ENCODE measurements around the gene GCFC2.

GCFC2 gene

DNA sequence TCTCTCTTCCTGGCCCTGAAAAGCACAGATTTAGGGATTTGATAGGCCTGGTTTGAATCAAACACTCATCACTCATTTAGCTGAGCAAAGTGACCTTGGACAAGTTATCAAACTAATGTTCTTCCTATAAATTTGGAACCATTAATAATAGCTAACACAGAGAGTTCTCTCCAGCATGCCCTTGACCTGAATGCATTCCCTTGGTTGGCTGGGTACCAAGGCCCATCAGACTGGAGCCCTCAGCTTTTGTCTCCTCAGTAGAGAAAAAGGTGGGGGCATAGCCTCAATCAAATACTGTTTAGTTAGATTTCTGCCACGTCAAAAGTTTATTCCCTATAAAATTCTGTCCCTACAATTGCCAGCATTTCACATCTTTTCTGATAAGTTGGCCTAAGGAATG lies 77.9 kb downstream of the GCFC2 start:
- in situ Hi-C loops (cut with MboI; ENCODE audit: low sequenced_read_pairs), result no loop called here

DNA sequence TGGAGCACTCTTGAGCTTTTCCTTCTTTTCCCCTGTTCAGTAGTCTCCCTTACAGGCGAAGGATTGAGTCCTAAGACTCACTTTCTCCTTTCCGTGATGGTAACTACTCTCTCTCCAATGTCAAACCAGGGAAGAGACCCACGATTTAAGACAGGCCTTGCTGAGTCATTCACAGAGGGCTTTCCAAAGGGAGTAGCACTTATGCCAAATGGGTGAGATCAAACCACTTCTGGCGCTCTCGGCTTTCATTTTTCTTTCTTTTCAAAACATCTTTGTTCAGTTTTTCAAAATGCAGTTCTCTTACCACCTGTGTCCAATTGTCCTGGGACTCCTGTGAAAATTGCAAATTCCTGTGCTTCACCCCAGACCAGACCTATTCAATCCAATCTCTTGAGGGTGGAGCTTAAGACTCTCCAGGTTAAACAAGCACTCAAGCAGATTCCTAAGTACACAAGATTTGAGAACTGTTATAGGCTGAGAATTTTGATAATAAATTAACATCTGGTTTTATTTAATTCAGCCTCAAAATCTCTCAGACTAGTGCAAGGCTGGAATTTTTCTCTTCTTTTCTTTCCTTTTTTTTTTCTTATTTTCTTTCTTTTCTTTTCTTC lies 78.5 kb downstream of the GCFC2 start:
- in situ Hi-C loops (cut with MboI; ENCODE audit: low sequenced_read_pairs), result no loop called here

DNA sequence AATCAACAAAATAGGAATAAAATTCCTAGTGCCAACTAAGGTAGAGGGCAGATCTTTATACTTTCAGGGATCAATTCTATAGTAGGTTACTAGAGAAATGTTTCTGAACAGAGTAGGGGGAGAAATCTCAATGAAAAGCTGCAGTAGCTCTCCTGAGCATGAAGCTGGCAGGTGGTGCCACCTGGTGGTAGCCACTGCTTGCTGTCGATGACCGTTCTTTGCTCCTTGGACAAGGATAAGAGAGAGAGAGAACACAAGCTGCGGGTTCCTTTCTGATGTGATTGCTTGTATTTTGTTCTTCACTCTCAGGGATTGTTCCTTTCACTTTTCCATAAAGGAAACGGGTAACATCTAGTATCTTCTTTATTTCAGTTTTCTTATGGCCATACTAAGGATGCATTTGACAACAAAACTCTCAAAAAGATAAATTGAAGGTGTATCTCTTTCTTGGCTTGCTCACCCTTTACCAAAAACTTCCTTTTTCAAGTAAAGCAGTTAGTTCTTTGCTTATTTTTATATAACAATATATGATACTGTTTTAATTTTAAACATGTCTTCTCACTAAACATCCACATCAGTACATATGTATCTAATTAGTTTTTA lies 82.7 kb downstream of the GCFC2 start:
- in situ Hi-C loops (cut with MboI; ENCODE audit: low sequenced_read_pairs), result no loop called here

DNA sequence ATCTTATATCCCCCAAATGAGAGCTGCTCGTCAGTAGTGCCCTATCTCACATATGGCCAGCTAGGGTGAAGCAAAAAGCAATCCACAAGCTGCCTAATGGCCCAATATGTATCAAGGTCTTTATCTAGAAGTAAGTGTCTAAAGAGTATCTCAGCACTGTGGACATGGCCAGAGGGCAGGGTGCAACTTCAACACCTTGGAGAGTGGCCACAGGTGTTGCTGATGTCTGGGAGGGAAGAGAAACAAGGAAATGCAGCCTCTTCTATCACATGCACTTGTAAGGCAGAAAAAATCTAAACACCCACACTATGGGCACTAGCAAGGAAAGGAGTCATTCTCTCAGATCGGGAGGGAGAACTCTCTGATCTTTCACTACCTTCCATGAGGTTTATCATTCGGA lies 87.8 kb downstream of the GCFC2 start:
- in situ Hi-C loops (cut with MboI; ENCODE audit: low sequenced_read_pairs), result loop anchor here (25.0 kb wide), 1 partner anchor 936 kb away; no protein-coding TSS in a partner anchor

DNA sequence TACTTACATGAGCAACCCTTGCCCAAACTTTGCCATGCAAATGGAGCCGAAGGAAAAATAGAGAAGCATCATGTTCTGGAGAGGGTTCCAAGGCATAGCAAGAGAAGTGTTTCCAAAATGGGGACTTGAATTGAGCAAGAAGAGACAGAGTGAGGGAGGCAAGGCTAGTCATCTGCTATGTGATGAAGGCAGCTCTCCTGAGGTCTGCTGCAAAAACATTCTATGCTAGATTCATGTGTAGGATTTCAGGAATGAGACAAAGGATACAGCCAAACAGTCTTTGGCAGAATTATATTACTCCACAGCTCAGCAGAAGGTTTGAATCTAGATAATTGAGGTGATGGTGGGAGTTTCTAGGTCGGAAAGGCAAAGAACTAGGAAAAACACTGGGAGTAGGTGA lies 88.2 kb downstream of the GCFC2 start:
- in situ Hi-C loops (cut with MboI; ENCODE audit: low sequenced_read_pairs), result loop anchor here (25.0 kb wide), 1 partner anchor 935 kb away; no protein-coding TSS in a partner anchor

DNA sequence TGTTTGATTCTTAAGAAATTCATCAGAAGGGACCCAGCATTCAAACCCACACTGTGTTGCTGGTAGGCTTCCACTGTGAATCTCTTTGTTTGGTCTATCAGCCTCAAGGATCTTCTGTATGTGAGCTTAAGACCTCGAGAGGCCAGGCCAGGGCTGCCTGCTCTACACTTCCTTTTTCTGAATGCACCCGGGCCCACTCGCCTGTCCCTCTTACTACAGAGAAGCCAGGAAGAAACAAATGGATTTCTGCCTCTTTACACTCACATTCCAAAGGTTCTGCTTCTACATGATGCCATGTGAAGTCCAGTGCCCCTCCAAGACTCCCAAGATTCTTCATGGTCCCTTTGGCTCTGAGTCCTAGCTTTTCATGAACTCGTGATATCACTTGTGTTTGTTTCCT lies 89.5 kb downstream of the GCFC2 start:
- in situ Hi-C loops (cut with MboI; ENCODE audit: low sequenced_read_pairs), result loop anchor here (25.0 kb wide), 1 partner anchor 934 kb away; no protein-coding TSS in a partner anchor

DNA sequence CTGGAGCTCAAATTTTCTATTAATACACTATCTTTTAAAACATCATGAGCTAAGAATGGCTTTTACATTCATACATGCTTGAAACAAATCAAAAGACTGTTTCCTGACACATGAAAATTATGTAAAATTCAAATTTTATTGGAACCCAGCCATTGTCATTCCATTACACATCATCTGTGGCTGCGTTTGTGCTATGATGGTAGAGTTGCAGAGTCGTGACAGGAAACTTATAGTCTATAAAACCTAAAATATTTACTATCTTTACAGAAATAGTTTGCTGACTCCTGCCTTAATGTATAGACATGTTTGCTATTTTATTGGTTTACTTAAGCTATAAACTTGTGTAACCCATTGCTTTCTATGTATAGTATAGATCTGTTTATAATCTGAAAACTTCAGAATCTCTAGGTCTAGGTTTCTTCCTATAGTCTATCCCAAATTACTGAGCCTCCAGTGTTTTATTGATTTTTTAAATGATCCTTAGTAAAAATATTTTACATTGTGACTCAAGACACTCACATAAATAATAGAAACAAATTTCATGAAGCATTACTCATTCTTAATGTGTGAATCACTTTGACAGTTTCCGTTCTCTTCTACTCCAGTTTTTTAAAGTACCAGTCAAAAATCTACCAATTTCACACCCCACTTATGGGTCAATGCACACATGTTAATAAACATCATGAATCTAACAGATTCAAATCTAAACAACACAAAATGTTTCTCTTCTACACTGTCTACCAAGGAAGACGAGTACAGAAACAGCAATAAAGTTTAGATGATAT lies 90.6 kb downstream of the GCFC2 start:
- in situ Hi-C loops (cut with MboI; ENCODE audit: low sequenced_read_pairs), result loop anchor here (25.0 kb wide), 1 partner anchor 933 kb away; no protein-coding TSS in a partner anchor

DNA sequence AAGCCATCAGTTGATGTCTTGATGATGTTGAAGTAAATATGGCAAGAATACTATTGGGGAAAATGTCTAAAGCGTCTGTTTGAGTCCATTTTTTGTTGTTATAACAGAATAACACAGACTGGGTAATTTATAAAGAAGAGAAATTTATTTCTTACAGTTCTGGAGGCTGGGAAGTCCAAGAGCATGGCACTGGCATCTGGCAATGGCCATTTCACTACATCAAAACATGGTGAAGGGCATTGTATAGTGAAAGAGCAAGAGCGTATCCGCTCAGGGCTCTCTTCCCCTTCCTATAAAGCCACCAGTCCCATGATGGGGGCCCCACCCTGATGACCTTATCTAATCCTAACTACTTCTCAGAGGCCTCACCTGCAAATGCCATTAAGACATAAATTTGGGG lies 93.8 kb downstream of the GCFC2 start:
- in situ Hi-C loops (cut with MboI; ENCODE audit: low sequenced_read_pairs), result loop anchor here (25.0 kb wide), 1 partner anchor 930 kb away; no protein-coding TSS in a partner anchor

DNA sequence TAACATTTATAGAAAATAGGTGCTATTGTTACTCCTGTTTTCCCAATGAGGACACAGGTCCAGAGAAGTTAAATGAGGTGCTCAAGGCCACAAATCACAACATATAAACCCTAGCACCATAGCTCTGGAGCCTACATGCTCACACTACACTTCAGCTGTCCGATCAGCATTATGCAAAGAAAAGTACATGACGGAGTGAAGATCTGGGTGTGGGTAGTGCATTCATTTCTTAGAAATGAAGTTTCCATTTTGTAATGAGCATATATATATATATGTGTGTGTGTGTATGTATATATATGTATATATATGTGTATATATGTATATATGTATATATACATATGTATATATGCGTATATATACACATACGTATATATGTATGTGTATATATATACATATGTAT lies 94.3 kb downstream of the GCFC2 start:
- in situ Hi-C loops (cut with MboI; ENCODE audit: low sequenced_read_pairs), result loop anchor here (25.0 kb wide), 1 partner anchor 929 kb away; no protein-coding TSS in a partner anchor

DNA sequence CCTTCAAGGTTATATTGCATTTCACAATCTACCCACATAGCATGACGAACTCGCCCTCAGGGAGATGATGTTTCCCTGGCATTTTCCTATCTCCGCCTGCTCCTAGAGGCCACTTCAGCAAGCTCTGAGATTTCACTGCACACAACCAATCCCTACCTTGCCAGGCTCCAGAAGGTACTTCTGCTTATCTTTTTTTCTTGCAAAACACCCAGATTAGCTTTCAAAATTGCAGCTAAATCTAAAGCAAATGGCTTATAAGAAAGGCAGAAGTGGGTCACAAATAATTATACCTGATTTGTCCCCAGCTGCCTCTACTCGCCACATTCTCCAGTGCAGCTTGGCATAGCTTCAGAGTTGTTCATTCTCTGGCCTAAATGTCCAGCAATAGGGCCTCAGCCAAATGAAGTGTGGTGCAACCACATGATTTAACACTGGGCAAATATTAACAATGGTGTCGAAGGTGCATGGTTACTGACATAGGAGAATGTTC lies 96.5 kb downstream of the GCFC2 start:
- in situ Hi-C loops (cut with MboI; ENCODE audit: low sequenced_read_pairs), result loop anchor here (25.0 kb wide), 1 partner anchor 927 kb away; no protein-coding TSS in a partner anchor

DNA sequence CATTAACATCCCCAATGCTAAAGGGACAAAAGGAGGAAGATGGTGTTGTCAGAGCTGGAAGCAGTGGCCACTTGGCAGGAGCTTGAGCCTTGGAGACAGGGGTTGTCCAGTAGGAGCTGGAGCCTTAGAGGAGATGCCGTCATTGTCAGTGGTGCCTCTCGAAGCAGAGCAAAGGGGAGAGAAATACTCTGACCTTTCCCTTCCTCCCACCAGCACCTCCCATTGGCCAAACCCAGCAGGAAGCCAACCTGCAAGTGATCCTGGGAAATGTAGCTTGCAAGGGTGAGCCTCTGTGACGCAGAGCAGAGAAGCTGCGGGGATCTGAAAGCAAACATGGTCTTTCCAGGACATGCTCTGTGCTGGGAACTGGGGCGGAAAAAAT lies 97.9 kb downstream of the GCFC2 start:
- in situ Hi-C loops (cut with MboI; ENCODE audit: low sequenced_read_pairs), result loop anchor here (25.0 kb wide), 1 partner anchor 926 kb away; no protein-coding TSS in a partner anchor
